Astrocyte (in vitro differentiated cells and primary cell): ENCODE results near the gene DUSP16. TPM values are rescaled to one million over a fixed set of nuclear protein-coding genes. Genes with fewer than 3 reads are reported as not detected.

Experiments
- DNase-seq: peaks from one replicate; pipeline ENCODE4 v3.0.0-alpha.2; 2010; ENCODE audit warnings: low read depth
- FAIRE-seq: peaks from 2 replicates; lab custom pipeline; 2011; peaks lifted over from hg19 to GRCh38; lab: Jason Lieb, UNC
- H2AFZ ChIP-seq: 2 replicates; pipeline ENCODE4 v1.6.0; 2012; ENCODE audit warnings: low read depth, low read length, inconsistent platforms
- H3K27ac ChIP-seq: 2 replicates; pipeline ENCODE4 v1.5.1; 2011; ENCODE audit warnings: low read depth, low read length, inconsistent platforms
- H3K27me3 ChIP-seq: 2 replicates; pipeline ENCODE4 v1.6.0; 2011; ENCODE audit warnings: low read length, inconsistent platforms; ENCODE audit not compliant: insufficient read depth
- H3K36me3 ChIP-seq: 2 replicates; pipeline ENCODE4 v1.5.1; 2011; ENCODE audit warnings: low read length, inconsistent platforms; ENCODE audit not compliant: insufficient read depth
- H3K4me1 ChIP-seq: 2 replicates; pipeline ENCODE4 v1.5.1; 2011; ENCODE audit warnings: low read length, inconsistent platforms; ENCODE audit not compliant: insufficient read depth
- H3K4me2 ChIP-seq: 2 replicates; pipeline ENCODE4 v1.6.0; 2012; ENCODE audit warnings: low read length, inconsistent platforms
- H3K4me3 ChIP-seq: 2 replicates; pipeline ENCODE4 v1.5.1; 2011; ENCODE audit warnings: low read depth, mild to moderate bottlenecking, low read length, inconsistent platforms; ENCODE audit not compliant: insufficient read depth
- H3K79me2 ChIP-seq: 2 replicates; pipeline ENCODE4 v1.6.0; 2012; ENCODE audit warnings: mild to moderate bottlenecking, low read length, inconsistent platforms; ENCODE audit not compliant: insufficient read depth
- H3K9ac ChIP-seq: 2 replicates; pipeline ENCODE4 v1.6.0; 2012; ENCODE audit warnings: mild to moderate bottlenecking, low read length, inconsistent platforms
- H3K9me3 ChIP-seq: 2 replicates; pipeline ENCODE4 v1.5.1; 2012; ENCODE audit warnings: low read depth, mild to moderate bottlenecking, low read length, inconsistent platforms; ENCODE audit not compliant: insufficient read depth
- H4K20me1 ChIP-seq: 2 replicates; pipeline ENCODE4 v1.6.0; 2012; ENCODE audit warnings: low read length, inconsistent platforms; ENCODE audit not compliant: insufficient read depth
- H3K27ac Mint-ChIP-seq: one replicate; pipeline ENCODE4 v1.8.0; 2021; ENCODE audit warnings: mild to moderate bottlenecking, mixed read lengths; ENCODE audit not compliant: unreplicated experiment
- H3K27me3 Mint-ChIP-seq: one replicate; pipeline ENCODE4 v1.8.0; 2021; ENCODE audit warnings: low read depth, mixed read lengths; ENCODE audit not compliant: unreplicated experiment
- H3K36me3 Mint-ChIP-seq: one replicate; pipeline ENCODE4 v1.8.0; 2021; ENCODE audit warnings: low read depth, mixed read lengths; ENCODE audit not compliant: unreplicated experiment
- H3K4me1 Mint-ChIP-seq: one replicate; pipeline ENCODE4 v1.8.0; 2021; ENCODE audit warnings: low read depth, mixed read lengths; ENCODE audit not compliant: unreplicated experiment
- H3K4me3 Mint-ChIP-seq: one replicate; pipeline ENCODE4 v1.8.0; 2021; ENCODE audit warnings: mild to moderate bottlenecking, moderate library complexity, mixed read lengths; ENCODE audit not compliant: unreplicated experiment
- H3K9me3 Mint-ChIP-seq: one replicate; pipeline ENCODE4 v1.8.0; 2021; ENCODE audit warnings: mild to moderate bottlenecking, mixed read lengths; ENCODE audit not compliant: unreplicated experiment
- CTCF ChIP-seq: IDR thresholded peaks from 2 replicates; pipeline ENCODE4 v1.5.1; 2011; ENCODE audit warnings: low read depth, mild to moderate bottlenecking, inconsistent platforms, low read length, moderate library complexity; ENCODE audit not compliant: insufficient read depth
- EZH2 ChIP-seq: IDR thresholded peaks from 2 replicates; pipeline ENCODE4 v1.6.1; 2012; ENCODE audit warnings: mild to moderate bottlenecking, low read length, inconsistent platforms; ENCODE audit not compliant: insufficient read depth
- total RNA-seq: library from RNA; stranded (reverse); gene quantifications from 2 replicates; pipeline ENCODE4 v1.2.1, GENCODE V29; 2021

Gene DUSP16
- total RNA-seq, 1 donor from 2014 or later, result 24.2 TPM

GRCh38 chr12:12519354-12519998 is 43.2 kb downstream of the DUSP16 start:
- TF ChIP-seq EZH2 (no peak), CTCF (no peak)
- Histone ChIP-seq H3K9ac (no peak overlapping the region), H2AFZ (no peak overlapping the region), H3K4me1 (peaks cover 9% of the 10 kb centered on the region), H3K27ac (no peak overlapping the region), H3K36me3 (peaks cover 9% of the 10 kb centered on the region), H3K4me3 (no peak overlapping the region), H3K4me2 (no peak overlapping the region), H3K27me3 (no peaks in the 10 kb centered on the region), H4K20me1 (peaks cover 17% of the 10 kb centered on the region), H3K79me2 (peaks cover 7% of the 10 kb centered on the region), H3K9me3 (no peaks in the 10 kb centered on the region)
- H3K27me3 Mint-ChIP-seq, result no peaks in the 10 kb centered on the region
- FAIRE-seq, result no peak
- H3K36me3 Mint-ChIP-seq, result peaks cover 7% of the 10 kb centered on the region
- DNase-seq, result no peak
- H3K4me1 Mint-ChIP-seq, result peaks cover 25% of the 10 kb centered on the region
- no peak overlapping the region for H3K4me3 Mint-ChIP-seq
- no peaks in the 10 kb centered on the region for H3K9me3 Mint-ChIP-seq
- no peak overlapping the region for H3K27ac Mint-ChIP-seq

- Histone ChIP-seq H3K9me3 (no peaks in the 10 kb centered on the region), H3K4me2 (no peak overlapping the region), H3K4me3 (no peak overlapping the region), H3K4me1 (peaks cover 9% of the 10 kb centered on the region), H3K9ac (no peak overlapping the region), H3K79me2 (peaks cover 7% of the 10 kb centered on the region), H2AFZ (no peak overlapping the region), H4K20me1 (peaks cover 19% of the 10 kb centered on the region), H3K27ac (no peak overlapping the region), H3K27me3 (no peaks in the 10 kb centered on the region), H3K36me3 (peaks cover 9% of the 10 kb centered on the region)
- TF ChIP-seq EZH2 (no peak), CTCF (no peak)
- no peak overlapping the region for H3K27ac Mint-ChIP-seq
- FAIRE-seq (no peak), DNase-seq (no peak)
- no peak overlapping the region for H3K4me3 Mint-ChIP-seq
- peaks cover 25% of the 10 kb centered on the region for H3K4me1 Mint-ChIP-seq
- H3K36me3 Mint-ChIP-seq, result peaks cover 10% of the 10 kb centered on the region
- H3K9me3 Mint-ChIP-seq, result no peaks in the 10 kb centered on the region
- H3K27me3 Mint-ChIP-seq, result no peaks in the 10 kb centered on the region
These were observed 43.7 kb downstream of the DUSP16 start for GRCh38 chr12:12518919-12519318.

GRCh38 chr12:12518464-12518845 is 44.2 kb downstream of the DUSP16 start:
- H3K9me3 Mint-ChIP-seq, result no peaks in the 10 kb centered on the region
- Histone ChIP-seq H3K9ac (no peak overlapping the region), H3K27me3 (no peaks in the 10 kb centered on the region), H3K9me3 (no peaks in the 10 kb centered on the region), H3K36me3 (peaks cover 9% of the 10 kb centered on the region), H3K27ac (no peak overlapping the region), H4K20me1 (peaks cover 14% of the 10 kb centered on the region), H2AFZ (no peak overlapping the region), H3K4me1 (peaks cover 9% of the 10 kb centered on the region), H3K79me2 (peaks cover 7% of the 10 kb centered on the region), H3K4me2 (no peak overlapping the region), H3K4me3 (no peak overlapping the region)
- H3K27ac Mint-ChIP-seq, result peak overlapping the region; percentile 68
- peaks cover 10% of the 10 kb centered on the region for H3K36me3 Mint-ChIP-seq
- TF ChIP-seq EZH2 (no peak), CTCF (no peak)
- DNase-seq (no peak), FAIRE-seq (no peak)
- H3K4me3 Mint-ChIP-seq, result no peak overlapping the region
- no peaks in the 10 kb centered on the region for H3K27me3 Mint-ChIP-seq
- H3K4me1 Mint-ChIP-seq, result peaks cover 25% of the 10 kb centered on the region
